ENCODE results near the gene STARD5. TPM values are rescaled to one million over a fixed set of nuclear protein-coding genes. Genes with fewer than 3 reads are reported as not detected.

STARD5 gene
- total and polyA plus RNA-seq, 2 of the 4 experiments (the other 2 are of a cell fraction) = 5.0 to 22.8 TPM

DNA sequence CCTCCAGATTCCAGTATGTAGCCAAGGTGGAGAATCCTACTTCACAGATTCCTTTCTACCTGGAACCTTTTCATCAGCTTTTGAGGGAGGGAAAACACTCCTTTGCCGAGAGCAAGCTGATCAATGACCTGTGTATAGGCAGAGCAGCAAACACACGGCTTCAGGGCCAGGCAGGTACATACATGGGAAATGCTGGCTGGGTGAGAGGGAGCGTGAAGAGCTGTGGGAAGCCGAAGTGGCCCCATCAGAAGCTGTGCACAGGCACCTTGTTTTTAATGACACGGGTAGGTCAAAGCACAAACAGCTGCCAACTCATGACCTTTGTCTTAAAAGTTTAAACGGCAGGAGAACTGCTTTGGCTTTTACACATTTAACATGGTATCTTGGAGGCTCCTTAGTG, 25.3 kb downstream of the STARD5 start:
- H4K20me1 ChIP-seq (ENCODE audit: insufficient read depth, low read length) = no peaks in the 10 kb centered on the region
- 69% methylated on average over 3 of the region's 6 CpGs; no CpG with 5 or more reads in 1 of the 2 experiments for WGBS, 2 experiments (ENCODE audit: extremely low coverage in 2 of 2, insufficient read length in 1 of 2)
- H3K23ac ChIP-seq (ENCODE audit: low read depth, low read length) = no peak overlapping the region
- BruUV-seq (replicated peaks) = no TSS peak
- H2BK20ac ChIP-seq (ENCODE audit: low read depth, low read length) = no peak overlapping the region
- no peak overlapping the region for H3K14ac ChIP-seq (replicated peaks; ENCODE audit: low read depth, low read length)
- ATAC-seq (ENCODE audit: low read depth) (no peak), DNase-seq (no peak)
- TF ChIP-seq FOS (IDR thresholded peaks at IDR 0.05; ENCODE audit: low read depth, low read length) = no peak
- TF ChIP-seq NFE2L2 (IDR thresholded peaks at IDR 0.05; ENCODE audit: low read depth, low read length) = no peak
- TF ChIP-seq MAZ (IDR thresholded peaks at IDR 0.05; ENCODE audit: borderline replicate concordance, low read depth, low read length) = no peak
- TF ChIP-seq CEBPB (IDR thresholded peaks at IDR 0.05; ENCODE audit: low read depth, low read length) = no peak
- TF ChIP-seq BHLHE40 (IDR thresholded peaks at IDR 0.05; ENCODE audit: low read depth, low read length) = no peak
- TF ChIP-seq, protein P1, sequence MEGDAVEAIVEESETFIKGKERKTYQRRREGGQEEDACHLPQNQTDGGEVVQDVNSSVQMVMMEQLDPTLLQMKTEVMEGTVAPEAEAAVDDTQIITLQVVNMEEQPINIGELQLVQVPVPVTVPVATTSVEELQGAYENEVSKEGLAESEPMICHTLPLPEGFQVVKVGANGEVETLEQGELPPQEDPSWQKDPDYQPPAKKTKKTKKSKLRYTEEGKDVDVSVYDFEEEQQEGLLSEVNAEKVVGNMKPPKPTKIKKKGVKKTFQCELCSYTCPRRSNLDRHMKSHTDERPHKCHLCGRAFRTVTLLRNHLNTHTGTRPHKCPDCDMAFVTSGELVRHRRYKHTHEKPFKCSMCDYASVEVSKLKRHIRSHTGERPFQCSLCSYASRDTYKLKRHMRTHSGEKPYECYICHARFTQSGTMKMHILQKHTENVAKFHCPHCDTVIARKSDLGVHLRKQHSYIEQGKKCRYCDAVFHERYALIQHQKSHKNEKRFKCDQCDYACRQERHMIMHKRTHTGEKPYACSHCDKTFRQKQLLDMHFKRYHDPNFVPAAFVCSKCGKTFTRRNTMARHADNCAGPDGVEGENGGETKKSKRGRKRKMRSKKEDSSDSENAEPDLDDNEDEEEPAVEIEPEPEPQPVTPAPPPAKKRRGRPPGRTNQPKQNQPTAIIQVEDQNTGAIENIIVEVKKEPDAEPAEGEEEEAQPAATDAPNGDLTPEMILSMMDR (conservative IDR thresholded peaks at IDR 0.05; ENCODE audit: low read depth, low read length) = no peak
- TF ChIP-seq MXI1 (IDR thresholded peaks at IDR 0.05; ENCODE audit: borderline replicate concordance, low read depth, low read length) = no peak
- TF ChIP-seq, protein P2, sequence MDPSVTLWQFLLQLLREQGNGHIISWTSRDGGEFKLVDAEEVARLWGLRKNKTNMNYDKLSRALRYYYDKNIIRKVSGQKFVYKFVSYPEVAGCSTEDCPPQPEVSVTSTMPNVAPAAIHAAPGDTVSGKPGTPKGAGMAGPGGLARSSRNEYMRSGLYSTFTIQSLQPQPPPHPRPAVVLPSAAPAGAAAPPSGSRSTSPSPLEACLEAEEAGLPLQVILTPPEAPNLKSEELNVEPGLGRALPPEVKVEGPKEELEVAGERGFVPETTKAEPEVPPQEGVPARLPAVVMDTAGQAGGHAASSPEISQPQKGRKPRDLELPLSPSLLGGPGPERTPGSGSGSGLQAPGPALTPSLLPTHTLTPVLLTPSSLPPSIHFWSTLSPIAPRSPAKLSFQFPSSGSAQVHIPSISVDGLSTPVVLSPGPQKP (IDR thresholded peaks at IDR 0.05; ENCODE audit: borderline replicate concordance, low read depth, low read length) = no peak
- TF ChIP-seq MAFK (IDR thresholded peaks at IDR 0.05; ENCODE audit: low read depth, low read length) = no peak
- TF ChIP-seq, protein P3, sequence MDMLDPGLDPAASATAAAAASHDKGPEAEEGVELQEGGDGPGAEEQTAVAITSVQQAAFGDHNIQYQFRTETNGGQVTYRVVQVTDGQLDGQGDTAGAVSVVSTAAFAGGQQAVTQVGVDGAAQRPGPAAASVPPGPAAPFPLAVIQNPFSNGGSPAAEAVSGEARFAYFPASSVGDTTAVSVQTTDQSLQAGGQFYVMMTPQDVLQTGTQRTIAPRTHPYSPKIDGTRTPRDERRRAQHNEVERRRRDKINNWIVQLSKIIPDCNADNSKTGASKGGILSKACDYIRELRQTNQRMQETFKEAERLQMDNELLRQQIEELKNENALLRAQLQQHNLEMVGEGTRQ (IDR thresholded peaks at IDR 0.05; ENCODE audit: low read depth, low read length) = no peak
- TF ChIP-seq RAD21 (IDR thresholded peaks at IDR 0.05; ENCODE audit: low read length) = no peak
- no peak for TF ChIP-seq CHD1 (IDR thresholded peaks at IDR 0.05; ENCODE audit: low read depth, low read length)
- TF ChIP-seq RCOR1 (IDR thresholded peaks at IDR 0.05; ENCODE audit: insufficient replicate concordance, low read length) = no peak
- TF ChIP-seq POLR2A (IDR thresholded peaks at IDR 0.05; ENCODE audit: low read depth, low read length) = no peak
- TF ChIP-seq RFX5 (IDR thresholded peaks at IDR 0.05; ENCODE audit: low read depth, low read length) = no peak
- TF ChIP-seq SMC3 (IDR thresholded peaks at IDR 0.05; ENCODE audit: low read depth, low read length) = no peak
- no peak overlapping the region for H2AFZ ChIP-seq (replicated peaks; ENCODE audit: low read length, poor library complexity)
- no peaks in the 10 kb centered on the region for H3K9me3 ChIP-seq (ENCODE audit: control insufficient read depth, insufficient read depth, low read length)
- no peak overlapping the region for H3K27ac ChIP-seq (ENCODE audit: insufficient read depth, low read length)
- no peak overlapping the region for H4K8ac ChIP-seq (ENCODE audit: low read depth in 2 of 2, low read length in 2 of 2)
- peaks cover 23% of the 10 kb centered on the region; the same call in 1 of the 2 replicates for H3K36me3 ChIP-seq (ENCODE audit: control insufficient read depth, insufficient read depth, low read length)
- H2AK5ac ChIP-seq (ENCODE audit: low read depth, low read length) = no peak overlapping the region
- no peak overlapping the region for H3K4me2 ChIP-seq (ENCODE audit: low read depth, low read length)
- no peak overlapping the region for H2BK120ac ChIP-seq (ENCODE audit: low read depth, low read length)
- H3K56ac ChIP-seq (ENCODE audit: extremely low read depth, insufficient read depth, low read length) = no peak overlapping the region
- ChIA-PET CTCF (no interaction called here), POLR2A (ENCODE audit: unreplicated experiment) (no interaction called here)
- H2BK15ac ChIP-seq (ENCODE audit: low read depth, low read length) = no peak overlapping the region
- no peaks in the 10 kb centered on the region for H3K27me3 ChIP-seq (ENCODE audit: control insufficient read depth, insufficient read depth, low read length)
- H3K4me3 ChIP-seq (ENCODE audit: insufficient read depth, low read depth, low read length) = no peak overlapping the region
- H3K79me1 ChIP-seq (ENCODE audit: low read depth in 1 of 2, low read length in 2 of 2) = no peaks in the 10 kb centered on the region
- H3K9me1 ChIP-seq (ENCODE audit: insufficient read depth, low read length) = peaks cover 12% of the 10 kb centered on the region
- intact Hi-C loops (cut with micrococcal nuclease) (no loop called here), in situ Hi-C loops (cut with MboI; ENCODE audit: low sequenced_read_pairs) (no loop called here), dilution Hi-C loops (cut with HindIII; ENCODE audit: low sequenced_read_pairs, unreplicated experiment) (no loop called here)
- no peak overlapping the region for H2BK5ac ChIP-seq (ENCODE audit: low read depth, low read length, poor library complexity, severe bottlenecking)
- no peak overlapping the region for H4K91ac ChIP-seq (ENCODE audit: insufficient read depth, low read depth, low read length)
- H4K5ac ChIP-seq (ENCODE audit: low read depth, low read length) = no peak overlapping the region
- no peak overlapping the region for H3K4ac ChIP-seq (ENCODE audit: low read depth, low read length)
- H3K18ac ChIP-seq (ENCODE audit: low read depth, low read length) = no peak overlapping the region
- H2AK9ac ChIP-seq (replicated peaks; ENCODE audit: low read depth, low read length, poor library complexity) = no peak overlapping the region
- no peaks in the 10 kb centered on the region for H3K4me1 ChIP-seq (ENCODE audit: control insufficient read depth, insufficient read depth, low read length)
- no peak overlapping the region for H3K9ac ChIP-seq (ENCODE audit: low read depth, low read length)

Data from IMR-90 (cell line).